LNCAP (cell line): ENCODE data around the gene PRR30.

Experiments used
- TF ChIP-seq, protein P1 (sequence below): fragments of 450-650 bp; IDR thresholded peaks from 2 replicates; pipeline ENCODE4 v1.5.1; 2017; ENCODE audit warnings: mild to moderate bottlenecking

Gene PRR30

DNA sequence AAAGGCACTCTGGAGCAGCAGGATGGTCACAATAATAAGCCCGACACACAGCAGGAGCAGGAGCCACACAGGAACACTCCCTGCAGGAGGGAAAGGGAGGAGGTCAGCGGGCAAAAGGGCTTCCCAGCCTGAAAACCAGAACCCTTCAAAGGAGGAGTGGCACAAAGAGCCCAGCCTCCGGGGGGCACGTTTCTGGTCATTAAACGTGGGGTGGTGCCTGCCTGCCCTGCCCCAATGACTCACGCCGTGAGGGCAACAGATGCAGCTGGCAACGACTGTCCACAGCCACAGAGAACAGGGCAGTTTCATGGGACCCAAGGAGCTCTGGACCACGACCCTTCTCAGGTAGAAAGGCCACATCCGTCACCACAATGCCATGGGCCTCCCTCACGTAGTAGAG lies 7.8 kb downstream of the PRR30 start:
- TF ChIP-seq, protein P1, sequence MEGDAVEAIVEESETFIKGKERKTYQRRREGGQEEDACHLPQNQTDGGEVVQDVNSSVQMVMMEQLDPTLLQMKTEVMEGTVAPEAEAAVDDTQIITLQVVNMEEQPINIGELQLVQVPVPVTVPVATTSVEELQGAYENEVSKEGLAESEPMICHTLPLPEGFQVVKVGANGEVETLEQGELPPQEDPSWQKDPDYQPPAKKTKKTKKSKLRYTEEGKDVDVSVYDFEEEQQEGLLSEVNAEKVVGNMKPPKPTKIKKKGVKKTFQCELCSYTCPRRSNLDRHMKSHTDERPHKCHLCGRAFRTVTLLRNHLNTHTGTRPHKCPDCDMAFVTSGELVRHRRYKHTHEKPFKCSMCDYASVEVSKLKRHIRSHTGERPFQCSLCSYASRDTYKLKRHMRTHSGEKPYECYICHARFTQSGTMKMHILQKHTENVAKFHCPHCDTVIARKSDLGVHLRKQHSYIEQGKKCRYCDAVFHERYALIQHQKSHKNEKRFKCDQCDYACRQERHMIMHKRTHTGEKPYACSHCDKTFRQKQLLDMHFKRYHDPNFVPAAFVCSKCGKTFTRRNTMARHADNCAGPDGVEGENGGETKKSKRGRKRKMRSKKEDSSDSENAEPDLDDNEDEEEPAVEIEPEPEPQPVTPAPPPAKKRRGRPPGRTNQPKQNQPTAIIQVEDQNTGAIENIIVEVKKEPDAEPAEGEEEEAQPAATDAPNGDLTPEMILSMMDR = no peak

DNA sequence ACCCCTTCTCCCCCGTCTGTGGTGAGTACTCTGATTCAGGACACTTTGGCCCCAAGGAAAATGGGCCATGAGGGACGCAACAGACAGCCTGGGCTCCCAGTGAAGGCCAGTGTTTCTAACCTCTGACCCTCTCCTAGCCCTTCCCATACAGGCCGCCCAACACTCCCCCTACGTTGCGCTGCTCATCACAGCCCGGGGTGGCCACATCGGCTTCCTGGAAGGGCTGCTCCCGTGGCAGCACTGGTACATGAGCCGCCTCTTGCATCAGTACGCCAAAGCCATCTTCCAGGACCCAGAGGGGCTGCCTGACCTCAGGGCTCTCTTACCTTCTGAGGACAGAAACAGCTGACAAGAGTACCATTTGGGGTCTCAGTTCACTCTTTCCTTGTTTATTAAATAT lies 8.8 kb downstream of the PRR30 start:
- TF ChIP-seq, protein P1 = no peak

DNA sequence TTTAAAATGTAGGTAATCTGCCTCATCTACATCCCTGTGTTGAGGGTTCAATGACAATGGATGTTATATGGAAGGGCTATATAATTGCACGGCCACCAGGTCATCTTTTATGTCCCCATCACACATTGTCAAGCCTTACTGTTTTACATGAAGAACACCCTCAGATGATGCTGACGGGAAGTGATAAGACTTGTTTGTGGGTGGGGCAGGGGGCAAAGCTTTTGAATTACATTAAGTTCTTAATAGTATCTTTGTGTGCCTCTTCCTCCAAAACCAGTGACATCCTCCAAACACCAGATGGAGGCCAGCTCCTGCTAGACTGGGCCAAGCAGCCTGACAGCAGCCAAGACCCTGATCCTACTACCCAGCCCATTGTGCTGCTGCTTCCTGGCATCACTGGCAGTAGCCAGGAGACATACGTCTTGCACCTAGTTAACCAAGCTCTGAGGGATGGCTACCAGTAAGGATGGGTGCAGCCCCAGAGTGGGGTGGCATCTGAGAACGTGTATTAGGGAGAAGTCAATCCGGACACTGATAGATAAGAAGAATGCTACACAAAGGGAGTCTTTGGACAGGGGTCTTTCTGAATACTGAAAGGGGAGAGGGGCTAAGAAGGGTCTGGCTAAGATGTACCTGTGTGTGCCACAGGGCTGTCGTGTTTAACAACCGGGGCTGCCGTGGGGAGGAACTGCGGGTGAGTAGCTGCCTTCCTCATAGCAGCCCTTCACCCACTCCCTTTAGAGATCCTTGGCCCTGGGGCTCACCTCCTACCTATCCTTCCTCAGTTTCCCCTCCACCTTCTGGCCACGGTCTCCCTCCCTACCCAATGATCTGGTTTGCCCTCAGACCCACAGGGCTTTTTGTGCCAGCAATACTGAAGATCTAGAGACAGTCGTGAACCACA lies 10.3 kb downstream of the PRR30 start:
- TF ChIP-seq, protein P1 = no peak

DNA sequence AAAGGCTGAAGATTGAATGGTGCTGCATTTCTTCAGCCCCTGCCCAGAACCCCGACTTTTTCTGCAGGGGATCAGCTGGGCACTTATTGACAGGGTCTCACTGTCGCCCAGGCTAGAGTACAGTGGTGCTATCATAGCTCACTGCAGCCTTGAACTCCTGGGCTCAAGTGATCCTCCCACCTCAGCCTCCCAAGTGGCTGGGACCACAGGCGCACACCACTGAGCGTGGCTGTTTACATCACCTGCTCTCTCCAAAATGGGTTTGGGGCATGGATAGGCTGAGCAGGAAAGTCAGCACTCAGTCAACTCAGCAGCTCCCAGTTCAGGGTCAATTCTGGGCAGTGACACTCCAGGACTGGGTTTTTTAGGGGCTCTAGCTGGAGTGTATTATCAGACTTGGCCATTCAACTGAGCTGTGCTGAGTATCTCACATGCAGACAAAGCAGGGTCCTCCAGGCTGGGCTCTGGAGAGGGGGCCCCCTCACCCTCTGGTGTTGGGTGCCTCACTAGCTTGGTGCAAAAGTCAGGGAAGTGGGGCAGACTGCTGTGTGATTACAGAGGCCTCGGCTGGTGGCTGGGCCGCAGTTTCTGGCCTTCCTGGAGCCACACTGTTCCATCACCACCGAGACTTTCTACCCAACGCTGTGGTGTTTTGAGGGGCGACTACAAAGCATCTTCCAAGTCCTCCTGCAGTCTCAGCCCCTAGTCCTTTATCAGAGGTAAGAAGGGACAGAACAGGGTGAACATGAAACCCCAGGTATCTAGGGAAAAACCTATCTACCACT lies 11.1 kb downstream of the PRR30 start:
- TF ChIP-seq, protein P1 = no peak

DNA sequence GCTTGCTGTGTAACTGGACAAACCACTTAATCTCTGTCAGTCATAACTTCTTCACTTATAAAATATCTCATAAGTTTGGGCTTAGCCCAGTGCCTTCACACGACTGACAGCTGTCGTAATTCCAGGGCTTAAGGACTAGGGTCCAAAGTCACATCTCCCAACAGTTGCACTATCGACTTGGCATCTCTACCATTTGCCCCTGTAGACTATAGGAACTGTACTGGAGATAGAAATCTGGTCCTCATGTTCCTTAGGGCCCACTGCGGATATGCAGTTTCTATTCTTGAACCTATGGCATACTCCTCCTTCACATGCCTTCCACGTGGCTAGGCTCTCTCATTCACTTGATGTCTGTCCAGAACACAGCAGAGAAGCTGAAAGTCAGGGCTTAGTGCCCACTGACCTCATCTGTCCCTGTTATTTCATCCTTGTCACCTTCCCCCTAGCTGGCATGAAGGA lies 12.9 kb downstream of the PRR30 start:
- TF ChIP-seq, protein P1 = no peak

DNA sequence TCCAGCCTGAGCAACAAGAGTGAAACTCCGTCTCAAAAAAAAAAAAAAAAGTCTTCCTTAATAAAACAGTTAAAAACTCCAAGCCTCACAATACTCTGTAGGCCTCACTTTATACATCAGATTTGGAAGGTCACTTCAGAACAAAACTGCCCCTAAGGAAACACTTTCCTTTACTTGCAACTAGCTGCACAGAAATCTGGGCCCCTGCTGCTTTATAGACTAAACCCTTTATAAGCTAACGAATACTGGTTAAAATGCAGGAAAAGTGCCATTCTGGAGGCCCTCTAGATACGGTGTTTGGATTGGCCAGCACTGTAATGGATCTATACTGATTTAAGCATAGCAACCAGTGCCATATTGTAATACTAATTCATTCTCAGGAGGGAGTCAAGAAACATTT lies 14.1 kb downstream of the PRR30 start:
- TF ChIP-seq, protein P1 = no peak

DNA sequence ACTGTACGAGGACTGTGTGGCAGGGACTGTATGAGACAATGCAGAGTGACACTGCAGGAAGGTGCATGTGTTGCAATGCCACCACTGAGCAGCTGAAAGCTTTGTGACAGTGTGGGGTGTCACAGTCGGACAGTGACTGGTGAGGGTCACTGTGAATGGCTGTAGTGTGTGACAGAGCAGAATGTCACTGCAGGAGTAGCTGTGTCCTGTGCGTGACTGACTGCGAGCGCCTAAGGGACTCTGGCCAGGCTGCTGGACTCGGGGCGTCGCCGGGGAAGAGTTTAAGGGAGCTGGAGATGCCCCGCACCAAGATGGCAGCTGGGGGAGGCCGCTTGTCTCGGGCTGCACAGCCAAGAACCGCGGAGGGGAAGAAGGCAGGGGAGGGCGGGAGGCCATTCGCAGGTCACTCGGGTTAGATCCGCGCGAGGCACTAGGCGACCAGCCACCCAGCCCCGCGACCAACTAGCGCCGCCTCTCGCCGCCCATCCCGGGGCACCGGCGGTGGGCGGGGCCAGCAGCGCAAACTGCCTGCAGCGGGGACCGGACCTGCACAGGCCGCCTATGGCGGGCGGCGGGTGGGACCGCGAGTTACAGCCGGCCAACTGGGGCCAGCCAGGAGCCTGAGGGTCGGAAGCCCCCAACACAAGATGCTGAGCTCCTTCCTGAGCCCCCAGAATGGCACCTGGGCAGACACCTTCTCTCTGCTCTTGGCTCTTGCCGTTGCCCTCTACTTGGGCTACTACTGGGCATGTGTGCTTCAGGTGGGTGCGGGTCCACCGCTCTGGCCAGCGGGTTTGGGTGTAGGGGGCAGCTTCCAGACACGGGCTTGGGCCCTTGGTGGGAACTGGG lies 15.7 kb downstream of the PRR30 start, which contains the start of gene ABHD1:
TSS of gene ABHD1 (plus strand) at position 514 of the 849 bp plus-strand sequence. CDS start at position 648, 134 bp downstream.
- TF ChIP-seq, protein P1 = no peak
